Measurements from ENCODE around the gene CC2D1B. TPM values are rescaled to one million over a fixed set of nuclear protein-coding genes. Genes with fewer than 3 reads are reported as not detected.

The CC2D1B gene
- total and polyA plus RNA-seq, 2 donors (not counting 3 experiments of a cell fraction or from before 2014, with no cell fraction given): 16.9 to 32.6 TPM

DNA sequence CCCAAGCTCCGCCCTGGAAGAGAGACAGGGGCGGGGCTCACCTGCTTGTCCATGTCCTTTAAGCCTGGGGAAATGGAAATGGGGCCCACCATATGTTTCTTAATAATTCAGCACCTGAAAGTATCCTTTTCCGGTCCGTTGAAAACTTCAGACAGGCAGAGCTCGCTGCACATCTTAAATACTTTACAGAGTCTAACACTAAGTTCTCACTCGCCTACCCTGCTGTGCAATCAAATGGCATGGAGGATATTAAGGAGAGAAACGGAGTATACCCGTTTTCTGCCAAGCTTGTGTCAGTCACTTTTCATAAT lies 467 bp upstream of the CC2D1B start:
- Histone ChIP-seq H3K9me3 (replicated peaks; ENCODE audit: control insufficient read depth, insufficient read depth, low read length) (no peaks in the 10 kb centered on the region), H3K27ac (ENCODE audit: insufficient read depth, low read depth, low read length) (no peak overlapping the region), H2AFZ (ENCODE audit: low read depth, low read length) (peak overlapping the region; percentile 54), H3K79me2 (ENCODE audit: control insufficient read depth, insufficient read depth, low read length) (peaks cover 26% of the 10 kb centered on the region), H3K27me3 (ENCODE audit: control insufficient read depth in 2 of 2, insufficient read depth in 2 of 2, low read length in 2 of 2) (no peaks in the 10 kb centered on the region), H4K20me1 (replicated peaks; ENCODE audit: control insufficient read depth, extremely low read depth, insufficient read depth, low read length) (no peaks in the 10 kb centered on the region), H3K36me3 (ENCODE audit: control insufficient read depth in 2 of 2, extremely low read depth in 1 of 2, insufficient read depth in 2 of 2, low read length in 2 of 2) (peaks cover 4 to 16% of the 10 kb centered on the region in 2 experiments), H3K4me1 (ENCODE audit: control insufficient read depth, extremely low read depth, insufficient read depth, low read length) (peaks cover 11% of the 10 kb centered on the region), H3K9me1 (replicated peaks; ENCODE audit: control insufficient read depth, extremely low read depth, insufficient read depth, low read length) (no peaks in the 10 kb centered on the region), H3K9ac (replicated peaks; ENCODE audit: extremely low read depth, insufficient read depth, low read length) (no peak overlapping the region), H3K4me2 (ENCODE audit: insufficient read depth, low read length) (peak overlapping the region; percentile 57), H3K4me3 (replicated peaks in 1 of 3; ENCODE audit: insufficient read depth in 1 of 3, low read depth in 1 of 3, low read length in 3 of 3) (peak overlapping the region; percentile 26 to 94 (median 93))
- dilution Hi-C loops (cut with MboI; ENCODE audit: extremely low pct_ligation_motif_present, low sequenced_read_pairs) (no loop called here), intact Hi-C loops (cut with micrococcal nuclease) (loop anchor here (1.0 to 5.0 kb wide), 4 partner anchors 38 to 489 kb away; partner anchors contain the start of genes BTF3L4, NRDC, ORC1 and PRPF38A)
- TF ChIP-seq MYC (IDR thresholded peaks at IDR 0.05; ENCODE audit: low read depth, low read length) (no peak), EZH2 (IDR thresholded peaks at IDR 0.05; ENCODE audit: borderline replicate concordance, low read depth, low read length, severe bottlenecking) (no peak), MAX (IDR thresholded peaks at IDR 0.05; ENCODE audit: insufficient read depth, insufficient read length) (no peak)
- FAIRE-seq: no peak
- ChIA-PET CTCF (interaction anchor here (0.6 to 2.2 kb wide), 4 partner anchors 38 to 756 kb away, joined by 3 to 8 read pairs (median 5); partner anchors contain the start of genes ORC1 and PRPF38A), POLR2A (no interaction called here)
- DNase-seq (ENCODE audit: low read depth, low spot score): no peak
- BruUV-seq (replicated peaks): no TSS peak

DNA sequence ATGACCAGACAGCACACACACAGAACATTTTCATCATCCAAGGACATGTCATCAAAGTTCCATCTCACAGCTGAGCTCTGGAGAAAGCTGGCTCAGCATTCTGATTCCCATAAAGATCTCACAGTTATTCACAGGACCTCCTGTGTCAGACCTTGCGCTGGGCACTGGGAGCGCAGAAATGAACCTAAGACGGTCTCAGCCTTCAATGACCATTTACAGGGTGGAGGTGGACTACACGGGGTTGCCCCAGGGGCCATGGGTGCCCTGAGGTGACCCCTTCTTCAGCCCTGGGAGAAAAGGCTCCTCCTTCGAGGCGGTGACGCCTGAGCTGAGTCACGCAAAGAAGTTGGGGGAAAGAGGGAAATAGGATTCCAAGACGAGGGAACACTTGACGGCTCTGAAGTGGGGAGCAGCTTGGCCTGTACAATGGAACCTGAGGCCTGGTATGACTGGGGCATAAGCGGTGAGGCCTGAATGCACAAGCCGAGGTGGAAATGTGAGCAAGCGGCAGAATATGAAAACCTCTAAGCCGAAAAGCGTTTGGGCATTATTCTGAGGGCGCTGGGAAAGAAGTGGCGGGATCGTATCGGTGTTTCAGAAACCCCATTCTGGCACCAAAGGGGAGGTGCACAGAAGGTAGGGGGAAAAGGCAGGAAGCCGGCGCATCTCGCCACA lies 797 bp downstream of the CC2D1B start:
- H2AFZ ChIP-seq (ENCODE audit: low read depth, low read length): peak overlapping the region; percentile 88
- peak overlapping the region; percentile 77 for H3K4me2 ChIP-seq (ENCODE audit: insufficient read depth, low read length)
- H3K36me3 ChIP-seq (ENCODE audit: control insufficient read depth in 2 of 2, extremely low read depth in 1 of 2, insufficient read depth in 2 of 2, low read length in 2 of 2): peaks cover 6 to 29% of the 10 kb centered on the region in 2 experiments
- H3K4me3 ChIP-seq (replicated peaks in 1 of 3; ENCODE audit: insufficient read depth in 1 of 3, low read depth in 1 of 3, low read length in 3 of 3): peak overlapping the region; percentile 78 to 94 (median 93)
- H3K79me2 ChIP-seq (ENCODE audit: control insufficient read depth, insufficient read depth, low read length): peaks cover 26% of the 10 kb centered on the region
- CTCF ChIA-PET: interaction anchor here (1.0 to 2.2 kb wide), 6 partner anchors 11 to 321 kb away, joined by 3 to 8 read pairs (median 5); partner anchors contain the start of genes ORC1 and PRPF38A
- no peaks in the 10 kb centered on the region for H3K9me3 ChIP-seq (replicated peaks; ENCODE audit: control insufficient read depth, insufficient read depth, low read length)
- DNase-seq (ENCODE audit: low read depth, low spot score) (peak; percentile 69), FAIRE-seq (peak; percentile 82)
- peaks cover 11% of the 10 kb centered on the region for H3K4me1 ChIP-seq (ENCODE audit: control insufficient read depth, extremely low read depth, insufficient read depth, low read length)
- peak overlapping the region; percentile 93 for H3K9ac ChIP-seq (replicated peaks; ENCODE audit: extremely low read depth, insufficient read depth, low read length)
- H4K20me1 ChIP-seq (replicated peaks; ENCODE audit: control insufficient read depth, extremely low read depth, insufficient read depth, low read length): no peaks in the 10 kb centered on the region
- intact Hi-C loops (cut with micrococcal nuclease) (loop anchor here (1.0 to 5.0 kb wide), 4 partner anchors 224 to 488 kb away; partner anchors contain the start of genes BTF3L4, NRDC and TXNDC12), dilution Hi-C loops (cut with MboI; ENCODE audit: extremely low pct_ligation_motif_present, low sequenced_read_pairs) (no loop called here)
- H3K27me3 ChIP-seq (ENCODE audit: control insufficient read depth in 2 of 2, insufficient read depth in 2 of 2, low read length in 2 of 2): no peaks in the 10 kb centered on the region
- TF ChIP-seq JUN (IDR thresholded peaks at IDR 0.05; ENCODE audit: borderline replicate concordance, insufficient read depth, insufficient read length, low read depth) (no peak), FOS (IDR thresholded peaks at IDR 0.05; ENCODE audit: borderline replicate concordance, insufficient read depth, low read length) (peak; percentile 71), POLR2AphosphoS5 (IDR thresholded peaks at IDR 0.05; ENCODE audit: insufficient read depth, low read depth, low read length) (peak; percentile 43)
- H3K9me1 ChIP-seq (replicated peaks; ENCODE audit: control insufficient read depth, extremely low read depth, insufficient read depth, low read length): no peaks in the 10 kb centered on the region
- H3K27ac ChIP-seq (ENCODE audit: insufficient read depth, low read depth, low read length): peak overlapping the region; percentile 86
- POLR2A ChIA-PET: no interaction called here
- BruUV-seq (replicated peaks): TSS peak; percentile 57

Data from endothelial cell of umbilical vein (primary cell).